ENCODE results near the gene SH2D2A.

Gene SH2D2A

GRCh38 chr1:156809711-156810366 lies 6.8 kb downstream of the SH2D2A start:
- H3K4me2 ChIP-seq (ENCODE audit: low read depth, low read length, poor library complexity, severe bottlenecking): no peak overlapping the region
- no peaks in the 10 kb centered on the region for H3K79me2 ChIP-seq (ENCODE audit: insufficient read depth, low read length)
- no peak overlapping the region for H2AFZ ChIP-seq (ENCODE audit: low read depth, low read length, severe bottlenecking)
- no peaks in the 10 kb centered on the region for H3K27me3 ChIP-seq (ENCODE audit: low read length)
- no peaks in the 10 kb centered on the region for H3K9me3 ChIP-seq (ENCODE audit: insufficient read depth, low read length)
- H3K4me3 ChIP-seq (ENCODE audit: insufficient read depth, low read length, poor library complexity, severe bottlenecking): no peak overlapping the region
- no peak overlapping the region for H3K9ac ChIP-seq (ENCODE audit: low read length)
- no peaks in the 10 kb centered on the region for H3F3A ChIP-seq (ENCODE audit: insufficient read depth)
- no peaks in the 10 kb centered on the region for H3K9me2 ChIP-seq (replicated peaks; ENCODE audit: insufficient read depth, low read length)
- H3K36me3 ChIP-seq (ENCODE audit: low read length): no peaks in the 10 kb centered on the region
- no peak overlapping the region for H3K27ac ChIP-seq (ENCODE audit: low read depth, low read length)
- no peaks in the 10 kb centered on the region for H4K20me1 ChIP-seq (ENCODE audit: low read depth, low read length)
- TF ChIP-seq CTCF (IDR thresholded peaks at IDR 0.05; ENCODE audit: insufficient read depth, low read length, poor library complexity, severe bottlenecking): no peak
- no peak for TF ChIP-seq EZH2phosphoT487 (conservative IDR thresholded peaks at IDR 0.05; ENCODE audit: low read length)

GRCh38 chr1:156809281-156809680 lies 7.4 kb downstream of the SH2D2A start:
- no peak overlapping the region for H3K4me3 ChIP-seq (ENCODE audit: insufficient read depth, low read length, poor library complexity, severe bottlenecking)
- no peaks in the 10 kb centered on the region for H3K79me2 ChIP-seq (ENCODE audit: insufficient read depth, low read length)
- no peak for TF ChIP-seq EZH2phosphoT487 (conservative IDR thresholded peaks at IDR 0.05; ENCODE audit: low read length)
- no peak for TF ChIP-seq CTCF (IDR thresholded peaks at IDR 0.05; ENCODE audit: insufficient read depth, low read length, poor library complexity, severe bottlenecking)
- no peak overlapping the region for H2AFZ ChIP-seq (ENCODE audit: low read depth, low read length, severe bottlenecking)
- no peak overlapping the region for H3K4me2 ChIP-seq (ENCODE audit: low read depth, low read length, poor library complexity, severe bottlenecking)
- no peaks in the 10 kb centered on the region for H3F3A ChIP-seq (ENCODE audit: insufficient read depth)
- no peaks in the 10 kb centered on the region for H3K36me3 ChIP-seq (ENCODE audit: low read length)
- no peak overlapping the region for H3K9ac ChIP-seq (ENCODE audit: low read length)
- H4K20me1 ChIP-seq (ENCODE audit: low read depth, low read length): no peaks in the 10 kb centered on the region
- no peaks in the 10 kb centered on the region for H3K9me2 ChIP-seq (replicated peaks; ENCODE audit: insufficient read depth, low read length)
- H3K9me3 ChIP-seq (ENCODE audit: insufficient read depth, low read length): no peaks in the 10 kb centered on the region
- H3K27ac ChIP-seq (ENCODE audit: low read depth, low read length): no peak overlapping the region
- no peaks in the 10 kb centered on the region for H3K27me3 ChIP-seq (ENCODE audit: low read length)

GRCh38 chr1:156808186-156809030 lies 8.2 kb downstream of the SH2D2A start:
- TF ChIP-seq EZH2phosphoT487 (conservative IDR thresholded peaks at IDR 0.05; ENCODE audit: low read length) (no peak), CTCF (IDR thresholded peaks at IDR 0.05; ENCODE audit: insufficient read depth, low read length, poor library complexity, severe bottlenecking) (no peak)
- H4K20me1 ChIP-seq (ENCODE audit: low read depth, low read length): no peaks in the 10 kb centered on the region
- no peaks in the 10 kb centered on the region for H3K79me2 ChIP-seq (ENCODE audit: insufficient read depth, low read length)
- no peaks in the 10 kb centered on the region for H3F3A ChIP-seq (ENCODE audit: insufficient read depth)
- no peak overlapping the region for H3K4me2 ChIP-seq (ENCODE audit: low read depth, low read length, poor library complexity, severe bottlenecking)
- no peak overlapping the region for H3K4me3 ChIP-seq (ENCODE audit: insufficient read depth, low read length, poor library complexity, severe bottlenecking)
- no peaks in the 10 kb centered on the region for H3K27me3 ChIP-seq (ENCODE audit: low read length)
- H2AFZ ChIP-seq (ENCODE audit: low read depth, low read length, severe bottlenecking): no peak overlapping the region
- no peak overlapping the region for H3K27ac ChIP-seq (ENCODE audit: low read depth, low read length)
- no peaks in the 10 kb centered on the region for H3K36me3 ChIP-seq (ENCODE audit: low read length)
- H3K9me2 ChIP-seq (replicated peaks; ENCODE audit: insufficient read depth, low read length): no peaks in the 10 kb centered on the region
- no peak overlapping the region for H3K9ac ChIP-seq (ENCODE audit: low read length)
- H3K9me3 ChIP-seq (ENCODE audit: insufficient read depth, low read length): no peaks in the 10 kb centered on the region

Measured in SU-DHL-6 (cell line).